GM18519 (cell line): ENCODE results near the gene PNN.

Experiments used
- ATAC-seq: cut with Tn5 transposase; IDR thresholded peaks from one replicate; pipeline ENCODE4 v1.9.1; 2021; ENCODE audit warnings: mild to moderate bottlenecking, moderate library complexity; ENCODE audit not compliant: unreplicated experiment, low FRiP score

Gene PNN

GRCh38 chr14:39228509-39229221 lies 53.6 kb downstream of the PNN start:
- no peak for ATAC-seq

DNA sequence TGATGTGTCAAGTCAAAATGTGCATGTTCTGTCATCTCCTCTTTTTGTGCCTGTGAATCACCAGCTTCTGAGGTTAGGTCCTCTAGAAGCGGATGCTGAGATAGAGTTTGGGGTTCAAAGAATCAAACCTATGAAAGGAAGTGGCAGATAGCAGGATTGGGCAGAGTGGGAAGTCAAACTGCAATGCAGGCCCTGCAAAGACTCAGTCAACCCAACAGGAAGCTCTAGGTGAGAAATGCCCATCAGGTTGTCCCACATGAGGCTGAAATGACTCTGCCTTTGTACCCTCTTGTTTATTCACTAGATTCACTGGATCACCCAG lies 54.1 kb downstream of the PNN start:
- no peak for ATAC-seq

DNA sequence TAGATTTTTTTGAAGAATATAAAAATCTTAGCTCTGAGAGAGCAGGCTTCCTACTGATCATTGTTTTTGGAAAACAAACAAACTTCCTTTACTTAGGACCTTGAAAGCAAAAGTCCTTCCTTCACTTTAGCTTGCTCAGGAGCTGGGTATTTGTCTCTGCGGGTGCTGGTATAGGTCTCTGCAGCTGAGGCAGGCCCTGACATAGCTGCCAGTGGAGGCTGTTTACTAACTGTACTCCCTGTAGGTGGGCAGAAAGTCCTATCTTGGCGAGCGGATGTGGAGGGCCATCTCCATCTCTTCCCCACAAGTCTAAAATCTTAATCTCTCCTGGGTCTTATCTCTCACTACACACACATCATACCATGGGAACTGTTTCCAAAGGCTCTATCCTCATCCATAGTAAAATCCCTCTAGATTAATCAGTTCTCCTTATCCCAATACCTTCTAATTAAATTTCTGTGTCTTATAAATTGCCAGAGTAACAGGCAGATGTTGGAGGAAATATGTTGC lies 54.6 kb downstream of the PNN start:
- no peak for ATAC-seq

DNA sequence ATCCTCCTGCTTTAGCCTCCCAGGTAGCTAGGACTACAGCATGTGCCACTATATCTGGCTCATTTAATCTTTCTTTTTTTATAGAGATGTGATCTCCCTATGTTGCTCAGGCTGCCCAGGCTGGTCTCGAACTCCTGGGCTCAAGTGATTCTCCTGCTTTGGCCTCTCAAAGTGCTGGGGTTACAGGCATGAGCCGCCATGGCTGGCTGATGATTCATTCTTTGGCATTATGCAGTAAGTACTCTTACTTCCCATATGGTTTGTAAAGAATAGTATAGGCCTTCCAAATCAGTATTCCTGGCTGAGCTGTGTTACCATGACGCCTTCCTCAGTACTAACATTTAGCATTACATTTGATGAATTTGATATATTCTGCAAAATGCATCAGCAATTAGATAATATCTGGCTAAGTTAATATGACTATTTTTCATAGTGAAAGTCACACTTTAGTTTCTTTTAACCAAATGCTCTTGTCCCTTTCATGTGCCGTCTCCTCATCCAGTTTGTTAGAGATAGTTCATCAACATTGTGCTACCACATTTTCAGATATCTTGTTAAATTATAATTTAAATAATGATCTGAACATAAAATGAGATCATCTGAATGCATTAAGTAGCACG lies 55.5 kb downstream of the PNN start:
- no peak for ATAC-seq

DNA sequence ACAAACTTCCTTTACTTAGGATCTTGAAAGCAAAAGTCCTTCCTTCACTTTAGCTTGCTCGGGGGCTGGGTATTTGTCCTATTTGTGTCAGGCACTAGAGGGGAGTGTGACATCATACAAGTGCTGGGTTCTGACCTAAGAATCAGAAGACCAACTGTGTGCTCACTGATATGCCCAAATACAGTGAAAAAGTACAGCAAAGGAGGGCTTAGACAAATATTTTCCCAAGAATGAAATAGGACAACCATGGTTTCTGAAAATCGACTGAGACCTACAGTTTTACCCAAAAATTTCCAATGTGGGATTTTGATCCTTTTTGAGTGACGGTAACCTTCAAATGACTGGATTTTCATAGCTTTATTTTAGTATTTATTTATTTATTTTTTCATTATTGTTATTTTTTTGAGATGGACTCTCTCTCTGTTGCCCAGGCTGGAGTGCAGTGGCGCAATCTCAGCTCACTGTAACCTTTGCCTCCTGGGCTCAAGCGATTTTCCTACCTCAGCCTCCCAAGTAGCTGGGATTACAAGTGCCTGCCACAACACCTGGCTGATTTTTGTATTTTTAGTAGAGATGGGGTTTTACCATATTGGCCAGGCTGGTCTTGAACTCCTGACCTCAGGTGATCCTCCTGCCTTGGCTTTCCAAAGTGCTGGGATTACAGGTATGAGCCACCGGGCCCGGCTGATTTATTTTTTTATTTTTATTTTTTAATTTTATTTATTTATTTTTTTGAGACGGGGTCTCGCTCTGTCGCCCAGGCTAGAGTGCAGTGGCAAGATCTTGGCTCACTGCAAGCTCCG lies 56.9 kb downstream of the PNN start:
- peak; percentile 75 for ATAC-seq
